ENCODE data around the gene CHAD.
"Not testable (repeated sequence)": the region's sequence is repeated elsewhere in the genome, so short reads cannot be mapped to it uniquely, and the experiment has no call there.

CHAD gene

DNA sequence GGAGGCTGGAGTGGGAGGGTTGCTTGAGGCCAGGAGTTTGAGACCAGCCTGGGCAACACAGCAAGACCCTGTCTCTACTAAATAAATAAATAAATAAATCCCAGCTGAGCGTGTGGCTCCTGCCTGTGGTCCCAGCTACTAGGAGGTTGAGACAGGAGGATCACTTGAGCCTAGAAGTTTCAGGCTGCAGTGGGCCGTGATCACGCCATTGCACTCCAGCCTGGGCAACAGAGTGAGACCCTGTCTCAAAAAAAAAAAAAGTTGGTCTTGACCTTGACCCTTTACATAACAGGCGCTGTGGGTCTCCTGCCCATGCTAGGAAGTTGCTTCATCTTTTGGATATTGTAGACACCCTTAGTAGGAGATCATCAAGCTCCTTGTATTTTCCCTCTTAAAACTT is 31.3 kb downstream of the CHAD start:
- Histone ChIP-seq H3K27ac (ENCODE audit: low read depth, low read length) (no peak overlapping the region), H3K27me3 (ENCODE audit: control insufficient read depth, insufficient read depth, low read length) (no peaks in the 10 kb centered on the region), H3K4me1 (ENCODE audit: control insufficient read depth, insufficient read depth, low read length) (no peaks in the 10 kb centered on the region; the same call in 1 of the 2 replicates)

DNA sequence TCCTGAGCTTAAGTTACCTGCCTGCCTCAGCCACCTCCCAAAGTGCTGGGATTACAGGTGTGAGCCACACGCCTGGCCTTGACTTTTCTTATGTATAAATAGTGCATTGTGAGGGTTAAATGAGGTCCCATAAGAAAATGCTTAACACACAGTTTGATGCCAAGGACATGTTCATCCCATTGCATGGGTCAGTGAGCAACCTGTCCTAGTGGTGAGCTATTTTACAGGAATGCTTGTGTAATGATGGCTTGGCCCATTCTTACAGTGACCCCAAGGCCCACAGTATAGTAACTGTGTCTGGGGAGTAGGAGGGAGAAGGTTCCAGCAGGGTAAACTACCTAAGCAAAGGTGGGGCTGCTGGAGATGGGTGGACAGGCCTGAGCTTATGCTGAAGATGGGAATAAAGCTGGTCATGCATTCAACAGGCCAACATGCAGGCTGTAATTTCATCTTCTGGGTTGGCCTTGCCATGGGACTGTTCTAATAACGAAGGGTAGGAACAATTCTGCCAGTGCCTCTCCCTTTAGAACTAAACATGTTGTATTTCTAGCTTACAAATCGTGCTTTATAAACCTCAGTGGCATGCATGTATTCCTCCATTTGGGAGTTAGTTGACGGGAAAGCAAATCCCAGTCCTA is 36.4 kb downstream of the CHAD start:
- Histone ChIP-seq H3K27ac (ENCODE audit: low read depth, low read length) (no peak overlapping the region), H3K27me3 (ENCODE audit: control insufficient read depth, insufficient read depth, low read length) (no peaks in the 10 kb centered on the region), H3K9me3 (ENCODE audit: control insufficient read depth, insufficient read depth, low read length) (no peaks in the 10 kb centered on the region), H3K9ac (ENCODE audit: low read depth, low read length) (no peak overlapping the region), H3K4me3 (ENCODE audit: low read depth, low read length) (no peak overlapping the region), H3K4me1 (ENCODE audit: control insufficient read depth, insufficient read depth, low read length) (peaks cover 2% of the 10 kb centered on the region), H3K36me3 (ENCODE audit: control insufficient read depth, insufficient read depth, low read length) (0 out of 2 replicates have a peak, but pooled peaks cover 3% of the 10 kb centered on the region)

More for the DNA sequence above, 31.3 kb downstream of the CHAD start:
- Histone ChIP-seq H3K36me3 (ENCODE audit: control insufficient read depth, insufficient read depth, low read length) (no peaks in the 10 kb centered on the region), H3K9me3 (ENCODE audit: control insufficient read depth, insufficient read depth, low read length) (no peaks in the 10 kb centered on the region), H3K9ac (ENCODE audit: low read depth, low read length) (no peak overlapping the region), H3K4me3 (ENCODE audit: low read depth, low read length) (no peak overlapping the region)

DNA sequence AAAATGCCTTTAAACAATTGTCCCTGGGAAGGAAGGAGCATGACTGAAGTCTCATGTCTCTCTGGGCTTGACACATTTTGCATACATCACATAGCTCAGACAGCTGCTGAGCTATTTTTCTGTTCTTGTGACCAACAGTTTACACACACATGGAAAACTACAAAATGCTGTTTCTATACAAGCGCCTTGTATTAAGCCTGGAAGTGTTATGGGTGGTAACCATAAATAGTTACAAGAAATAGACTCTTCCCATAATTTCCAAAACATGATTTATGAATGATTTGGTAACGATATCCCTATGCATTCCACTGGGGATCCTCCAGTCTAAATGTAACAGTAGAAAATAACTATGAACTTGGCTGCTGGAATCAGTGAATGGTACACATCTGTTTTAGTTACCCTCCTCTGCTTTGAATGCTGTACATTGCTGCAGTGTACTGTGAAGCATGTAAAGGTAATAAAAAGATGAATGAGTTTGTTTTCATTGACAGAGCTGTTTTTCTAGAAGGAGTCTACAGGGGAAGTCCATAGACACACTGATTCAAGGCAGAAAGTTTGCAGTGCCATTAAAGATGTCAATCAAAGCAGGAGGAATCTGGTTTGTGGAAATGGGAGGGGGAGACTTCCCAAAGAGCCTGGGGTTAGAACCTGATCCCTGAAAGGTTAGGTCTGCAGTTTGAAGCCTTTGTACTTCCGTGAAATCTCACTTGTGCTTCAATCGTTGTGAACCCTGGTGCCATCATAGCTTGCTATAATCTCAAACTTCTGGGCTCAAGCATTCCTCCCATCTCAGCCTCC is 37.7 kb downstream of the CHAD start:
- no peaks in the 10 kb centered on the region for H3K27me3 ChIP-seq (ENCODE audit: control insufficient read depth, insufficient read depth, low read length)
- H3K9ac ChIP-seq (ENCODE audit: low read depth, low read length), result no peak overlapping the region
- peaks cover 11% of the 10 kb centered on the region for H3K4me1 ChIP-seq (ENCODE audit: control insufficient read depth, insufficient read depth, low read length)
- H3K36me3 ChIP-seq (ENCODE audit: control insufficient read depth, insufficient read depth, low read length), result 0 out of 2 replicates have a peak, but pooled peaks cover 3% of the 10 kb centered on the region
- no peaks in the 10 kb centered on the region for H3K9me3 ChIP-seq (ENCODE audit: control insufficient read depth, insufficient read depth, low read length)
- no peak overlapping the region for H3K4me3 ChIP-seq (ENCODE audit: low read depth, low read length)
- H3K27ac ChIP-seq (ENCODE audit: low read depth, low read length), result no peak overlapping the region

DNA sequence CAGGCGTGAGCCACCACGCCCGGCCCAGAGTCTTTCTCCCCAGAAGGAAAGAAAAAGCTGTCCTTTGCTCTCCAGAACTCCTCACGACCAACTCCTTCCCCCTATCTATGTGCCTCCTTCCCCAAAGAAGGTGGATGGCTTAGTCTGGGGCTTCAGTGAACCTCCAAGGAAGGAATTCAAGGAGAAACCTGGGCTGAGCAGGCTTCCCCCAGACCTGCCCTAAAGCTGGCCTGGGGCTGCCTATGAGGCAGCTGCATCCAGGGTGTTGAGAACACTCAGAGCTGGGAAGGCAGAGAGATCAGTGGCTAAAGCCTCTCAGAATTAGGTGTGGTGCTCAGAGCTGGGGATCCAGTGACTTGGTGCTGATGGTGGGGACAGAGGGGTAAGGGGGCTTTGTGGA is 38.9 kb downstream of the CHAD start:
- H3K9me3 ChIP-seq (ENCODE audit: control insufficient read depth, insufficient read depth, low read length), result no peaks in the 10 kb centered on the region
- H3K27me3 ChIP-seq (ENCODE audit: control insufficient read depth, insufficient read depth, low read length), result peaks cover 5% of the 10 kb centered on the region; the same call in 1 of the 2 replicates
- H3K4me1 ChIP-seq (ENCODE audit: control insufficient read depth, insufficient read depth, low read length), result peaks cover 14% of the 10 kb centered on the region
- H3K36me3 ChIP-seq (ENCODE audit: control insufficient read depth, insufficient read depth, low read length), result 0 out of 2 replicates have a peak, but pooled peaks cover 3% of the 10 kb centered on the region
- H3K4me3 ChIP-seq (ENCODE audit: low read depth, low read length), result no peak overlapping the region
- H3K27ac ChIP-seq (ENCODE audit: low read depth, low read length), result no peak overlapping the region
- H3K9ac ChIP-seq (ENCODE audit: low read depth, low read length), result no peak overlapping the region

DNA sequence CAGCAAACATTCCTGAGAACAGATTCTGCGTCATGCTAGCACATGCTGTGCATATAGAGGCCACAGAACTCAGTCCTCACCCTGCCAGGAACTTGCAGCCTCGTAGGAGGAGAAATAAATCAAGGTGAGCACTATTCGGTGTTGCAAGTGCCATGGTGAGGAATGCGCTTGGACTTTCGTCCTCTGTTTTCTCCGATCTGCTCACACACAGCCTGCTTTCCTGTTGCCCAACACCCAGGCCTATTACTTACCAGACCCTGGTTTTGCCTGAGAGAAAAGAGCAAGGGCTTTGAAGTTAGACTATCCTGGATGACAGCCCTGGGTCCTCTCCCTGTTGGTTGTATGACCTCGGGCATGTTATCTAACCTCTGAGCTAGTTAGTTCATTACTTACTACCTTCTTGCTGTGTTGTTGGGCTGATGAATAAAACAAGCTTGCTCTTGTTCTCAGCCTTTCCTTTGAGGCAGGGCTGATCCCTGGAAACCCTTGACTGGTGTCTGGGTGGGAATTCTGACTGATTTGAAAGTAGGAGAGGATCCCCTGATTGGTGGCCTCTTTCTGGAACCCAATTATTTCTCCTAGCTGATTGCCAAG is 39.8 kb downstream of the CHAD start:
- Histone ChIP-seq H3K36me3 (ENCODE audit: control insufficient read depth, insufficient read depth, low read length) (0 out of 2 replicates have a peak, but pooled peaks cover 3% of the 10 kb centered on the region), H3K9me3 (ENCODE audit: control insufficient read depth, insufficient read depth, low read length) (no peaks in the 10 kb centered on the region), H3K27me3 (ENCODE audit: control insufficient read depth, insufficient read depth, low read length) (peaks cover 5% of the 10 kb centered on the region; the same call in 1 of the 2 replicates), H3K27ac (ENCODE audit: low read depth, low read length) (no peak overlapping the region), H3K4me3 (ENCODE audit: low read depth, low read length) (no peak overlapping the region), H3K4me1 (ENCODE audit: control insufficient read depth, insufficient read depth, low read length) (peaks cover 14% of the 10 kb centered on the region), H3K9ac (ENCODE audit: low read depth, low read length) (no peak overlapping the region)

DNA sequence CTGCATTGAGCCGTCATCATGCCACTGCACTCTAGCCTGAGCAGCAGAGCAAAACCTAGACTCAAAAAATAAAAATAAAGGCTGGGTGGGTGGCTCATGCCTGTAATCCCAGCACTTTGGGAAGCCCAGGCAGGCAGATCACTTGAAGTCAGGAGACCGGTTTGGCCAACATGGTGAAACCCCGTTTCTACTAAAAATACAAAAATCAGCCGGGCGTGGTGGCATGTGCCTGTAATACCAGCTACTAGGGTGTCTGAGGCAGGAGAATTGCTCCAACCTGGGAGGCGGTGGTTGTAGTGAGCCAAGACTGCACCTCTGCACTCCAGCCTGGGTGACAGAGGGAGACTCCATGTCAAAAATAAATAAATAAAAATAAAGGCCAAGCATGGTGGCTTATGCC is 40.6 kb downstream of the CHAD start:
- H3K36me3 ChIP-seq (ENCODE audit: control insufficient read depth, insufficient read depth, low read length); H3K9ac ChIP-seq (ENCODE audit: low read depth, low read length); H3K27ac ChIP-seq (ENCODE audit: low read depth, low read length); H3K9me3 ChIP-seq (ENCODE audit: control insufficient read depth, insufficient read depth, low read length); H3K4me3 ChIP-seq (ENCODE audit: low read depth, low read length); H3K27me3 ChIP-seq (ENCODE audit: control insufficient read depth, insufficient read depth, low read length): not testable (repeated sequence)
- H3K4me1 ChIP-seq (ENCODE audit: control insufficient read depth, insufficient read depth, low read length), result peaks cover 14% of the 10 kb centered on the region

DNA sequence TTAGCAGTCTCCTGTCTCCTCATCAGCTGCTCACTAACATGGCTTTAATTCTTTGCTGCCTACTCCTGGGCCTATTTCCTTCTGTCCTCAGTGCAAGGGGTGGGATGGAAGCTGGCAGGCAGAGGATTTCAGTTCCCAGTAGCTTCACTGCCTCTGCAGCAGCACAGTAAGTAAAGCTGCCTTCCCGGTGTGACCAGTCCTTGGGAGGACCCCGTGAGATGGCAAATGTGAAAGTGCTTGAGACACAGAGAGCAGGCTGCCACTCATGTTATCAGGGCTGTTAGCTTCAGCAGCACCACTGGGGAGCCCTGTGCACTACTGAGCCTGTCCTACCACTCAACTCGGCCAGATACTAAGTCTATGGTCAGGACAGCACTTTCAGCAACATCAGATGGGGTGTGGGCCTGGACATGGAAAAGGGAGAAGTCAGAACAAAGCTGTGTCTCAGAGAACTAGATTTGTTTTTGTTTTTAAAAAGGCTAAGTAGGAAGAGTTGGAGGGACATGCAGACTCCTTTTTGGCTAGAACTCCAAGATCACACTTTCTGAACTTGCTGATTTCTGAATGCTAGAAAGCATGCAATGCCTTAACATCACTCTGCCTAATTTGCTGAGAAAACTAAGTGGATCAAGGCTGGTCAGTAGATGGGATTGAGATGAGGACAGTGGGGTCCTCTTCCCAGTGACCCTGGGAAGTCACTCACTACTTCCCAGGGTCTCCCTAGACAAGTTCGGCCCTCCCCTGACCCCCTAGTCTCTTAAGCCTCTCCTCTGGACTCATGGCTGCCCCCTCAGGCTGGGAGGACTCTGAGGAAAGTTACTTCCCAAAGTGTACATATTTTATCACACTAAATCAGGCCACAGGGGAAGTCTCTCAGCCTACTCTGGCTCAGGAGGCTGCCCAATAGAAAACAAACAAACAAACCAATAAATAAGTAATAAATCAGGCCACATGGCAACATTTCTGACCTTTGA is 41.6 kb downstream of the CHAD start:
- peak overlapping the region; percentile 59 for H3K27ac ChIP-seq (ENCODE audit: low read depth, low read length)
- H3K4me1 ChIP-seq (ENCODE audit: control insufficient read depth, insufficient read depth, low read length), result peaks cover 14% of the 10 kb centered on the region
- 0 out of 2 replicates have a peak, but pooled peaks cover 3% of the 10 kb centered on the region for H3K36me3 ChIP-seq (ENCODE audit: control insufficient read depth, insufficient read depth, low read length)
- peak overlapping the region; percentile 76 for H3K4me3 ChIP-seq (ENCODE audit: low read depth, low read length)
- no peak overlapping the region; the same call in 1 of the 2 replicates for H3K9ac ChIP-seq (ENCODE audit: low read depth, low read length)
- H3K27me3 ChIP-seq (ENCODE audit: control insufficient read depth, insufficient read depth, low read length), result peaks cover 5% of the 10 kb centered on the region; the same call in 1 of the 2 replicates
- no peaks in the 10 kb centered on the region for H3K9me3 ChIP-seq (ENCODE audit: control insufficient read depth, insufficient read depth, low read length)

DNA sequence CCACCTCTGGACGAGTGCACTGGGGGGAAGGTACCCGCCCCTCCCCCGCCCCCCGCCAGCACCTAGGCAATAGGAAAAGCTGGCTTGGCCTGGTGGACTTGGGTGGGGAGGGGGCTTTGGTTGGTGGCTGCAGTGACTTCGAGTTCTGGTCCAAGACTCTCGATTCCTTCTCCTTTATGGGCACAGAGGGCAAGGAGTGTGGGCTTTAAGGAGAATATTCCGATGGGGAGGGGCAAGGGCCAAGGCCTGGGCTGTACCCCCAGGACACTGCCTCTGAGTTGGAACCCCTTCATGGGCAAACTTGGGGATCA is 42.3 kb downstream of the CHAD start:
- Histone ChIP-seq H3K36me3 (ENCODE audit: control insufficient read depth, insufficient read depth, low read length) (0 out of 2 replicates have a peak, but pooled peaks cover 3% of the 10 kb centered on the region), H3K9ac (ENCODE audit: low read depth, low read length) (no peak overlapping the region), H3K4me1 (ENCODE audit: control insufficient read depth, insufficient read depth, low read length) (peaks cover 14% of the 10 kb centered on the region), H3K4me3 (ENCODE audit: low read depth, low read length) (peak overlapping the region; percentile 76), H3K27ac (ENCODE audit: low read depth, low read length) (peak overlapping the region; percentile 59), H3K27me3 (ENCODE audit: control insufficient read depth, insufficient read depth, low read length) (peaks cover 5% of the 10 kb centered on the region; the same call in 1 of the 2 replicates), H3K9me3 (ENCODE audit: control insufficient read depth, insufficient read depth, low read length) (no peaks in the 10 kb centered on the region)

DNA sequence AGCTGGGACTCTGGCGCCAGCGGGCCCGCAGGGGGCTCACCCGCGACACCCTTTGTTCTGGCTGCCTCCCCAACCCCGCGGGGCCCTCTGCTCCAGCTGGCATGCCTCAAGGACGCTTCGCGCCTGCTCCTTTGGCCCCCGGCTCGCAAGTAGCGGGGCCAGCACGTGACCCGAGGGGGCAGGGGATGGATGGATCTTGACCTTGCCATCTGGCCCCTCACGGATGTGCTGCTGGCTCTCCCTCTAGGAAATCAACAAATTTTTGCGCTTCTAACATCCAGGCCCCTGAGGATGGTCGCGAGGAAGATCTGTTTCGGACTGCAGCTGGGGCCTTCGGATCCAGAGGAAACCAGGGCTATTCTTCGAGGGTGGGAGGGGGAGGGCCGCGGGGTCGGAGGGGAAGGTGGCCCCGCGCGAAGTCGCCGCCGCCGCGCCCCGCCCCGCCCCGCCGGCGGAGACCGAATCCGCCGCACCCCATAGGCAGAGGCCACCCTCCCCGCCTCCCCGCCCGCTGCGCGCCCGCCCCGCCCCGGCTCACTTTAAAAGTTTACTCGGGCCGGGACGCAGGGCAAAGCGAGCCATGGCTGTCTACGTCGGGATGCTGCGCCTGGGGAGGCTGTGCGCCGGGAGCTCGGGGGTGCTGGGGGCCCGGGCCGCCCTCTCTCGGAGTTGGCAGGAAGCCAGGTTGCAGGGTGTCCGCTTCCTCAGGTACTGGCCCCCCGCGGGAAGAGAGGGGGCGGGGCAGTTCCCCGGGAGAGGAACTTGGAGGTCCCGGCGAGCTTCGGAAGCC is 42.8 kb downstream of the CHAD start, which contains the start of gene ACSF2:
ACSF2 (plus strand) TSS at position 537 of the 790 bp plus-strand sequence; CDS start at position 581, 44 bp downstream.
- Histone ChIP-seq H3K9ac (ENCODE audit: low read depth, low read length) (no peak within 1 kb of the TSS), H3K36me3 (ENCODE audit: control insufficient read depth, insufficient read depth, low read length) (0 out of 2 replicates have a peak, but pooled peaks cover 2% of the 10 kb centered on the region), H3K27me3 (ENCODE audit: control insufficient read depth, insufficient read depth, low read length) (peaks cover 5% of the 10 kb centered on the region; the same call in 1 of the 2 replicates), H3K9me3 (ENCODE audit: control insufficient read depth, insufficient read depth, low read length) (no peaks in the 10 kb centered on the region), H3K4me3 (ENCODE audit: low read depth, low read length) (peak within 1 kb of the TSS; percentile 76), H3K27ac (ENCODE audit: low read depth, low read length) (peak within 1 kb of the TSS; percentile 59), H3K4me1 (ENCODE audit: control insufficient read depth, insufficient read depth, low read length) (peaks cover 14% of the 10 kb centered on the region)
